K562 (cell line): ENCODE results near the gene WWTR1. TPM values are rescaled to one million over a fixed set of nuclear protein-coding genes. Genes with fewer than 3 reads are reported as not detected.

ENCODE experiments used
- ATAC-seq: fragments of 200-7000 bp; cut with Tn5 transposase; 3 replicates; pipeline ENCODE4 v1.9.1; 2020; ENCODE audit warnings: moderate library complexity
- BruUV-seq: library from RNA; stranded (reverse); fragments of 400-500 nt; replicated peaks from 2 replicates; lab custom pipeline; 2021; lab: Mats Ljungman, UMichigan
- CTCF ChIA-PET: fragments of 300-600 bp; formaldehyde crosslinking; extraction: SDS; loops from one replicate; lab custom pipeline; 2021; ENCODE audit warnings: low intra/inter-chr PET ratio; lab: Yijun Ruan, JAX
- POLR2A ChIA-PET: fragments of 300-600, 350-650 bp; sonication (Branson Sonifier 250); formaldehyde crosslinking; extraction: SDS; loops from one replicate; lab custom pipeline; 2021; ENCODE audit warnings: antibody characterized with exemption, inconsistent platforms; lab: Yijun Ruan, JAX
- DNase-seq, 4 experiments: peaks; one replicate each; pipeline versions ENCODE4 v3.0.0 to v3.0.0-alpha.2; 2011 to 2018; ENCODE audit warnings: low spot score in 3 of 4, mixed read lengths in 3 of 4; ENCODE audit errors: extremely low read depth in 1 of 4
- FAIRE-seq: peaks from 2 replicates; lab custom pipeline; 2011; peaks lifted over from hg19 to GRCh38; lab: Jason Lieb, UNC
- H2AFZ ChIP-seq: 2 replicates; pipeline ENCODE4 v1.6.0; 2011; ENCODE audit warnings: low read depth, low read length, control low read depth, inconsistent platforms
- H3K27ac ChIP-seq: fragments of 200-600 bp; 3 replicates; pipeline ENCODE4 v1.8.0; 2011; ENCODE audit warnings: low read depth, mild to moderate bottlenecking, control low read depth, inconsistent platforms, low read length, moderate library complexity, mixed read lengths; ENCODE audit errors: extremely low read depth
- H3K27me3 ChIP-seq, 2 experiments: fragments of 300-600 bp in 1 of 2; 2 replicates in 1 of 2; 3 replicates in 1 of 2; pipeline versions ENCODE4 v1.6.0 to v1.8.0; 2011; ENCODE audit warnings: inconsistent platforms in 2 of 2, low read length in 2 of 2, mild to moderate bottlenecking in 1 of 2, mixed read lengths in 1 of 2, moderate library complexity in 1 of 2; ENCODE audit not compliant: control insufficient read depth in 2 of 2, insufficient read depth in 2 of 2
- H3K36me3 ChIP-seq: fragments of 300-600 bp; 3 replicates; pipeline ENCODE4 v1.8.0; 2011; ENCODE audit warnings: mild to moderate bottlenecking, low read length, inconsistent platforms; ENCODE audit not compliant: control insufficient read depth, insufficient read depth
- H3K4me1 ChIP-seq, 2 experiments: fragments of 200-600 bp in 1 of 2; replicated peaks in 1 of 2; 2 replicates in 1 of 2; 3 replicates in 1 of 2; pipeline versions ENCODE4 v1.5.1 to v1.8.0; 2011; ENCODE audit warnings: inconsistent platforms in 2 of 2, low read length in 2 of 2, mild to moderate bottlenecking in 1 of 2, mixed read lengths in 1 of 2, moderate library complexity in 1 of 2; ENCODE audit not compliant: control insufficient read depth in 2 of 2, insufficient read depth in 2 of 2
- H3K4me2 ChIP-seq: 2 replicates; pipeline ENCODE4 v1.6.1; 2011; ENCODE audit warnings: low read length, control low read depth, inconsistent platforms, mixed read lengths; ENCODE audit not compliant: insufficient read depth
- H3K4me3 ChIP-seq: fragments of 200-600 bp; sonication (generic), shearing (Covaris generic); 2 replicates; pipeline ENCODE4 v1.5.1; 2016; ENCODE audit warnings: control low read depth, inconsistent platforms
- H3K79me2 ChIP-seq: fragments of 200-600 bp; 3 replicates; pipeline ENCODE4 v1.8.0; 2011; ENCODE audit warnings: low read length, inconsistent platforms; ENCODE audit not compliant: control insufficient read depth, insufficient read depth
- H3K9ac ChIP-seq, 2 experiments: 2 replicates each; pipeline versions ENCODE4 v1.6.0 to v1.6.1; 2011; ENCODE audit warnings: low read depth in 2 of 2, low read length in 2 of 2, control low read depth in 1 of 2, inconsistent platforms in 1 of 2, mild to moderate bottlenecking in 1 of 2, mixed read lengths in 1 of 2; ENCODE audit not compliant: insufficient read depth in 1 of 2
- H3K9me1 ChIP-seq: one replicate; pipeline ENCODE4 v1.6.0; 2011; ENCODE audit warnings: inconsistent platforms, mild to moderate bottlenecking, low read length, moderate library complexity; ENCODE audit not compliant: control insufficient read depth, insufficient read depth
- H3K9me3 ChIP-seq: replicated peaks from 2 replicates; pipeline ENCODE4 v1.5.1; 2011; ENCODE audit warnings: low read depth, low read length, inconsistent platforms; ENCODE audit not compliant: control insufficient read depth, insufficient read depth
- H4K20me1 ChIP-seq: replicated peaks from 2 replicates; pipeline ENCODE4 v1.6.1; 2011; ENCODE audit warnings: low read length, inconsistent platforms, mixed read lengths; ENCODE audit not compliant: control insufficient read depth, insufficient read depth
- ATF3 ChIP-seq, 2 experiments: fragments of 450-650 bp in 1 of 2; sonication (generic) in 1 of 2; formaldehyde crosslinking in 1 of 2; IDR thresholded peaks in 1 of 2; conservative IDR thresholded peaks in 1 of 2; 2 replicates each; pipeline versions ENCODE4 v1.6.1 to v1.8.1; 2016 to 2023; ENCODE audit warnings: mild to moderate bottlenecking in 2 of 2, moderate library complexity in 2 of 2, inconsistent platforms in 1 of 2, missing genetic modification reagents in 1 of 2
- CBFA2T3 ChIP-seq: fragments of 450-650 bp; IDR thresholded peaks from 2 replicates; pipeline ENCODE4 v1.6.1; 2017
- FOSL1 ChIP-seq: fragments of 200-800 bp; sonication (Bioruptor generic); conservative IDR thresholded peaks from 2 replicates; pipeline ENCODE4 v1.6.1; 2016; ENCODE audit warnings: missing genetic modification characterization, missing compliant biosample characterization
- MAX ChIP-seq: sonication (generic); formaldehyde crosslinking; IDR thresholded peaks from 2 replicates; pipeline ENCODE4 v1.9.0; 2022; ENCODE audit warnings: mild to moderate bottlenecking, missing genetic modification reagents
- WGBS: fragments of 100-300 bp; shearing (Covaris generic); methylation state at CpG from one replicate; pipeline ENCODE4 v1.1.6; 2016; ENCODE audit warnings: low coverage, mixed read lengths; ENCODE audit not compliant: insufficient coverage; ENCODE audit errors: missing lambda C conversion rate; 5-methylcytosine and 5-hydroxymethylcytosine counted together
- in situ Hi-C: fragments of 300-500 bp; cut with MboI; formaldehyde crosslinking; loops from 4 replicates; pipeline ENCODE4 v1.15.0; 2018; ENCODE audit warnings: inconsistent platforms, mixed read lengths
- intact Hi-C: fragments of 100-400 bp; cut with micrococcal nuclease; formaldehyde crosslinking; loops from 2 replicates; pipeline ENCODE4 v1.14.2; 2022
- polyA plus RNA-seq, 8 experiments: library from polyadenylated mRNA; depleted of rRNA in 4 of 8; stranded (reverse) in 5 of 8; unstranded in 3 of 8; fragments of >200 nt; fragmentation: Nextera tagmentation in 2 of 8; fragmentation: Illumina TruSeq in 1 of 8; extraction: Ambion mirVana in 2 of 8; extraction: Trizol in 1 of 8; gene quantifications; 2 replicates each; pipeline versions ENCODE4 v1.2.1 to v1.2.3, GENCODE V29; 2011 to 2014; ENCODE audit warnings: inconsistent platforms in 1 of 8, missing spikeins in 1 of 8
- total RNA-seq, 7 experiments: library from RNA; depleted of rRNA in 6 of 7; stranded (reverse); fragments of >200 nt in 6 of 7; fragmentation: Illumina TruSeq in 2 of 7; extraction: Trizol in 2 of 7; gene quantifications; 2 replicates each; pipeline versions ENCODE4 v1.2.1 to v1.2.3, GENCODE V29; 2011 to 2021; ENCODE audit warnings: low replicate concordance in 1 of 7

Gene WWTR1
- total and polyA plus RNA-seq, 9 of the 15 experiments (the other 6 are each of a cell fraction or from before 2014, with no cell fraction given) = 0.04 to 1.5 (median 0.60) TPM

- no peaks in the 10 kb centered on the region for H3K9me1 ChIP-seq
- H3K36me3 ChIP-seq = no peaks in the 10 kb centered on the region
- TF ChIP-seq MAX (CRISPR knock-in tag) (no peak), FOSL1 (tag) (peak; percentile 81), ATF3 (IDR thresholded peaks at IDR 0.05) (peak; percentile 48), ATF3 (CRISPR knock-in tag; conservative IDR thresholded peaks at IDR 0.05) (no peak), CBFA2T3 (peak; percentile 25; the same call in 1 of the 2 replicates)
- H3K4me3 ChIP-seq = no peak overlapping the region
- WGBS = under 1% methylated on average over 6 of the region's 6 CpGs
- H3K4me2 ChIP-seq = no peak overlapping the region
- CTCF ChIA-PET = interaction anchor here (0.7 to 1.2 kb wide), 2 partner anchors 222 to 276 kb away, joined by 3 to 4 read pairs; no protein-coding TSS in a partner anchor
- FAIRE-seq (peak; percentile 37), DNase-seq (peak in 1 of 4 experiments; percentile 4), ATAC-seq (no peak)
- H2AFZ ChIP-seq = no peak overlapping the region
- no peaks in the 10 kb centered on the region for H3K9me3 ChIP-seq
- intact Hi-C loops = no loop called here
- no peaks in the 10 kb centered on the region; the same call in 1 of the 2 replicates for H4K20me1 ChIP-seq
- no peak overlapping the region for H3K27ac ChIP-seq
- no TSS peak for BruUV-seq
- POLR2A ChIA-PET = interaction anchor here (1.1 kb wide), 1 partner anchor 14 kb away, joined by 3 read pairs; no protein-coding TSS in a partner anchor
- H3K9ac ChIP-seq = no peak overlapping the region
- in situ Hi-C loops = loop anchor here (25.0 kb wide), 1 partner anchor 533 kb away; no protein-coding TSS in a partner anchor
- H3K4me1 ChIP-seq = no peaks in the 10 kb centered on the region
- H3K27me3 ChIP-seq = peaks cover 0 to 8% of the 10 kb centered on the region in 2 experiments; a peak in 3 of 5 replicates
- H3K79me2 ChIP-seq = no peaks in the 10 kb centered on the region
These were observed 162.9 kb downstream of the WWTR1 start for GRCh38 chr3:149494759-149495580.
